SK-N-SH treated with all-trans-retinoic acid at 6 μM for 48 hours (cell line): ENCODE data around the gene KCNK1.

Source experiments
- ISL1 ChIP-seq: fragments of 250-450 bp; sonication (Bioruptor Pico); IDR thresholded peaks from 2 replicates; pipeline ENCODE4 v2.1.2; 2022; ENCODE audit warnings: mild to moderate bottlenecking, moderate library complexity
- PATZ1 ChIP-seq: fragments of 250-450 bp; sonication (Bioruptor Pico); IDR thresholded peaks from 2 replicates; pipeline ENCODE4 v1.8.0; 2020; ENCODE audit warnings: mild to moderate bottlenecking, moderate library complexity, borderline replicate concordance
- ZFP3 ChIP-seq: fragments of 250-450 bp; sonication (Bioruptor Pico); IDR thresholded peaks from 2 replicates; pipeline ENCODE4 v1.5.0; 2020; ENCODE audit warnings: mild to moderate bottlenecking, moderate library complexity
- ZNF565 ChIP-seq: fragments of 450-650 bp; formaldehyde crosslinking; conservative IDR thresholded peaks from 2 replicates; pipeline ENCODE4 v1.5.0; 2020; ENCODE audit warnings: low read depth, mild to moderate bottlenecking, moderate library complexity
- TF ChIP-seq, protein P1 (sequence below): fragments of 250-450 bp; sonication (Bioruptor Pico); IDR thresholded peaks from 2 replicates; pipeline ENCODE4 v1.5.1; 2020; ENCODE audit warnings: low read depth, mild to moderate bottlenecking, moderate library complexity

- TF ChIP-seq ZNF565 (CRISPR knock-in tag) = no peak
- TF ChIP-seq PATZ1 (CRISPR knock-in tag) = no peak
- TF ChIP-seq, protein P1, sequence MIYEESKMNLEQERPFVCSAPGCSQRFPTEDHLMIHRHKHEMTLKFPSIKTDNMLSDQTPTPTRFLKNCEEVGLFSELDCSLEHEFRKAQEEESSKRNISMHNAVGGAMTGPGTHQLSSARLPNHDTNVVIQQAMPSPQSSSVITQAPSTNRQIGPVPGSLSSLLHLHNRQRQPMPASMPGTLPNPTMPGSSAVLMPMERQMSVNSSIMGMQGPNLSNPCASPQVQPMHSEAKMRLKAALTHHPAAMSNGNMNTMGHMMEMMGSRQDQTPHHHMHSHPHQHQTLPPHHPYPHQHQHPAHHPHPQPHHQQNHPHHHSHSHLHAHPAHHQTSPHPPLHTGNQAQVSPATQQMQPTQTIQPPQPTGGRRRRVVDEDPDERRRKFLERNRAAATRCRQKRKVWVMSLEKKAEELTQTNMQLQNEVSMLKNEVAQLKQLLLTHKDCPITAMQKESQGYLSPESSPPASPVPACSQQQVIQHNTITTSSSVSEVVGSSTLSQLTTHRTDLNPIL (CRISPR knock-in tag) = no peak
- no peak for TF ChIP-seq ZFP3 (CRISPR knock-in tag)
- TF ChIP-seq ISL1 (CRISPR knock-in tag) = no peak
Observed at GRCh38 chr1:233647636-233648035, 33.7 kb downstream of the KCNK1 start.
